ENCODE measurements around the gene RANGRF.
"Not testable (repeated sequence)": the region's sequence is repeated elsewhere in the genome, so short reads cannot be mapped to it uniquely, and the experiment has no call there.

RANGRF gene

GRCh38 chr17:8288336-8289102, at the start of gene RANGRF:
Gene RANGRF (plus strand): TSS chr17:8288670. CDS start chr17:8288789, 119 bp downstream.
- peak; percentile 95 for DNase-seq (ENCODE audit: low read depth, low spot score)

DNA sequence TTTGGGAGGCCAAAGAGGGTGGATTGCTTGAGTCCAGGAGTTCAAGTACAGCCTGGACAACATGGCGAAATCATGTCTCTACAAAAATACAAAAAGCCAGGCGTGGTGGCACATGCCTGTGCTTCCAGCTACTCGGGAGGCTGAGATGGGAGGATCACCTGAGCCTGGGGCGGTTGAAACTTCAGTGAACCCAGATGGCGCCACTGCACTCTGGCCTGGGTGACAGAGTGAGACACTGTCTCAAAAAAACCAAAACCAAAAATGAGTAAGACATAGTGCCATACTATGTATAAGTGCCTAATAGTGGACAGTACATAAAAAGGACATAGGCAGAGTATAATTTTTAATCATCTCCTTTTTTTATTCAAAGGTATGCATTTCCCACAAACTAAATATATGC, 44.6 kb upstream of the RANGRF start:
- no peak for DNase-seq (ENCODE audit: low read depth, low spot score)

DNA sequence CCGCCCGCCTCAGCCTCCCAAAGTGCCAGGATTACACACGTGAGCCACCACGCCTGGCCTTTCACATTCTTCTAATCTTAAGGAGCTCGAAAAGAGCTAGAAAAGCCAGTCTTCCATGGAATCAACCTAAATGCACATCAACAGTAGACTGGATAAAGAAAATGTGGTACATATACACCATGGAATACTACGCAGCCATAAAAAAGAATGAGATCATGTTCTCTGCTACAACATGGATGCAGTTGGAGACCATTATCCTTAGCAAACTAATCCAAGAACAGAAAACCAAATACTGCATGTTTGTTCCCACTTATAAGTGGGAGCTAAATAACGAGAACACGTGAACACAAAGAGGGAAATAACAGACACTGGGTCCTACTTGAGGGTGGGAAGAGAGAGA, 43.7 kb upstream of the RANGRF start:
- no peak for DNase-seq (ENCODE audit: low read depth, low spot score)

DNA sequence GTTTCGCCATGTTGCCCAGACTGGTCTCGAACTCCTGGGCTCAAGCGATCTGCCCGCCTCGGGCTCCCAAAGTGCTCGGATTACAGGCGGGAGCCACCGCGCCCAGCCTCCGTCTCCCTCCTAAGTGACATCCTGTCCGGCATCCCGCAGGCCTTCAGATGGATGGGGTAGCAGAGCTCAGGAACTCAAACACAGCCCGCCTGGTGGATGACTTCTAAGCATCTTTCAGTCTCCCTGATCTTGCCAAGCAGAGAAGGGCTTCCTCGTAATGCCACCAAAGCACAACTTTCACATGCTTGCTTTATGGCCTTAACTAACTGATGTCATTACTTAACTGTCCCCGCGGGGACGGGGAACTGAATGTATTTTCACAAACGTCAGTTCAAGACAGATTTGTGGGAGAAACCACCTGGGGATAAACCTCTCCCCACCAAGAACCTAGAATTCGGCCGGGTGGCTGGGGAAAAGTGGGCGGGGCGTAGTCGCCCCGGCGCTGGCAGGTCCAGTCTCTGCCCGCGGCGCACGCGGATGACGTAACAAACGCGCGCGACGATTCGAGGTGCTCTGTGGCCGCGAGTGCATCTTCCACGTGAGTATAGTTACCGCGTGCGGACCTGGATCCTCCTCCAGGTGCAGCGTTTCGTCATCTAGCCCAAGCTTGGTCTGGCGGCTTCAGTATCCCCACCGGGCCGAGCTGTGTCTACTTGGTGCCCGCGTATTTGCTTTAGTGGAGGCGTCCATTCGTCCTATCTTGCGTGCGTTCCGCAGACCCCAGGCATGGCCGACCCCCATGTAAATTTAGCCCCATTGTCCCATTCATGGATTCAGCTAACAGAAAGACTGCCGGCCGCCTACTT, 39.5 kb upstream of the RANGRF start, which contains the start of gene PFAS:
Gene PFAS (plus strand): TSS at position 539 of the 857 bp plus-strand sequence. CDS start 4,649 bp downstream, outside the sequence.
- DNase-seq (ENCODE audit: low read depth, low spot score) = peak; percentile 96

DNA sequence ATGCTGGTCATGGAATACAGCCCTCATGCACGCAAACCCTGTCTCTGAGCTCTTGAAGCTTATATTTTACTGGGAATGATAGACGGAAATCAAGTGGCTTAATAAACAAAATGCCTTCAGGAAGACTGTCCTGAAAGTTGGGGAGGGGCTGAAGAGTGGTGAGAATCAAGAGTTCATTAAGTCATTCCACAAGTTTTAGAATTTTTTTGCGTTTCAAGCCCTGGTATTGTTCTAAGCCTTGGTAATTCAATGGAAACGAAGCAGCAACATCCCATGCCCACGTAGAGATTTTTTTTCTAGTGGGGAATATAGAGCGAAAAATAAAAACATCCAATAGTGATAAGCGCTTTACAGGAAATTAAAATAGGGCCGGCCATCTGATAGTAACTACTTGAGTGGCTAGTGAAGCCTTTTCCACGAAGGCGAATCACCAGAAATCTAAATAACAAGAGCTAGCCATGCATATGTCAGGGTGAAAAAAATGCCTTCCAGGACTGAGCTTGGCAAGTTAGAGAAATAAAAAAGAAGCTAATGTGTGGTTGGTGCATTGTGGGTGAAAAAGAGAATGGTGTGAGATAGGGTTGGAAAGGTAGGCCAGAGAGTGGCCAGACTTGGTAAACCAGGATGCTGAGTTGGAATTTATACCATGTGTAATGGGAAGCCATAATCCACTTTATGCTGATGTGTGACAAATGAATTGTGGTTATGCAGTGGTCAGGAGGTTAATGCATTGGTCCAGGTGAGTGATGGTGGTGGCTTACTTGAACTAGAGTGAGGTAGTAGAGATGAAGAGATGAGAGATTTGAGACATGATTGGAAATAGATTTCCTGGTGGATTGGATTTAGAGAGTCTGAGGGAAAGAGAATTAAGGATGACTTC, 38.6 kb upstream of the RANGRF start:
- no peak for DNase-seq (ENCODE audit: low read depth, low spot score)

GRCh38 chr17:8251411-8251810, 37.1 kb upstream of the RANGRF start:
- not testable (repeated sequence) for DNase-seq (ENCODE audit: low read depth, low spot score)

DNA sequence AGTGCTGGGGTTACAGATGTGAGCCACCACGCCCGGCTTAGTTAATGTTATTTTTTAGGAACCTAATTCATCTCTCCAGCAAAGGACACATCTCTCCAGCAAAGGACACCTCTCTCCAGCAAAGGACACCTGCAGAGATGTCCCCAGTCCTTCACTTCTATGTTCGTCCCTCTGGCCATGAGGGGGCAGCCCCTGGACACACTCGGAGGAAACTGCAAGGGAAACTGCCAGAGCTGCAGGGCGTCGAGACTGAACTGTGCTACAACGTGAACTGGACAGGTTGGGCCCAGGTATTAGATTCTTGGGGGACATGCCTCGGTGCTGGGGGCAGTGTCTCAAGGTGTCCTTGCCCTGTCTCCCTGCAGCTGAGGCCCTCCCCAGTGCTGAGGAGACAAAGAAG, 34.7 kb upstream of the RANGRF start:
- peak; percentile 36 for DNase-seq (ENCODE audit: low read depth, low spot score)

GRCh38 chr17:8254881-8255280, 33.6 kb upstream of the RANGRF start:
- no peak for DNase-seq (ENCODE audit: low read depth, low spot score)

DNA sequence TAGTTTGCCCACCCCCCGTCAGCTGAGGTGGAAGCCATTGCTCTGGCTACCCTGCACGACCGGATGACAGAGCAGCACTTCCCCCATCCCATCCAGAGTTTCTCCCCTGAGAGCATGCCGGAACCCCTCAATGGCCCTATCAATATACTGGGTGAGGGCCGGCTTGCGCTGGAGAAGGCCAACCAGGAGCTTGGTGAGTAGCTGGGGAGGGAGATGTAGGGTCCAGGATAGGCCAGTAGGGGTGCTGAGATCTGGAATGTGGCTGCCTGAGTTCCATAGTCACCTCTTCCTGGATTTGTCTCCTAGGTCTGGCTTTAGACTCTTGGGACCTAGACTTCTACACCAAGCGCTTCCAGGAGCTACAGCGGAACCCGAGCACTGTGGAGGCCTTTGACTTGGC, 33.0 kb upstream of the RANGRF start:
- peak; percentile 18 for DNase-seq (ENCODE audit: low read depth, low spot score)

DNA sequence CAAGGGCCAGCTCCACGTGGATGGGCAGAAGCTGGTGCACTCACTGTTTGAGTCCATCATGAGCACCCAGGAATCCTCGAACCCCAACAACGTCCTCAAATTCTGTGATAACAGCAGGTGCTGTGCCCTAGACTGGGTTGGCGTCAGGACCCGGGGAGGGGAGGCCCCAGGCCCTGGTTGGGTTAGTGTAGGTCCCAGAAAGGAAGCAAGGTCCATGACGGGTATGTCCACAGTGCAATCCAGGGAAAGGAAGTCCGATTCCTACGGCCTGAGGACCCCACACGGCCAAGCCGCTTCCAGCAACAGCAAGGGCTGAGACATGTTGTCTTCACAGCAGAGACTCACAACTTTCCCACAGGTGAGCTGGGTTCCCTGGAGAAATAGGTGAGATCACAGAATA, 32.2 kb upstream of the RANGRF start:
- DNase-seq (ENCODE audit: low read depth, low spot score) = no peak

DNA sequence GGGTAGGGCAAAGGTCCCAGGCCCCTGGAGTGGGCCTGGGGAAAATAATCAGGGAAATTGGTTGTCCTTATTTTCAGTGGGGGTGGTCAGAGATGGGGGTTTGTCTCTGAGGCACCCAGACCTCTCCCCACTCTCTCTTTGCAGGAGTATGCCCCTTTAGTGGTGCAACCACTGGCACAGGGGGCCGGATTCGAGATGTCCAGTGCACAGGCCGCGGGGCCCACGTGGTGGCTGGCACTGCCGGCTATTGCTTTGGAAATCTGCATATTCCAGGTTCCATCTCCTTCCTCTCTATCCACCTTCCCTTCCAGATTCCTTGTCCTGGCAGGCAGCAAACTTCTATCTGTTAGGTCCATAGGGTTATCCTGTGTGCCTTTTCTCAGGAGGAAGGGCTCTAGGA, 31.8 kb upstream of the RANGRF start:
- no peak for DNase-seq (ENCODE audit: low read depth, low spot score)

DNA sequence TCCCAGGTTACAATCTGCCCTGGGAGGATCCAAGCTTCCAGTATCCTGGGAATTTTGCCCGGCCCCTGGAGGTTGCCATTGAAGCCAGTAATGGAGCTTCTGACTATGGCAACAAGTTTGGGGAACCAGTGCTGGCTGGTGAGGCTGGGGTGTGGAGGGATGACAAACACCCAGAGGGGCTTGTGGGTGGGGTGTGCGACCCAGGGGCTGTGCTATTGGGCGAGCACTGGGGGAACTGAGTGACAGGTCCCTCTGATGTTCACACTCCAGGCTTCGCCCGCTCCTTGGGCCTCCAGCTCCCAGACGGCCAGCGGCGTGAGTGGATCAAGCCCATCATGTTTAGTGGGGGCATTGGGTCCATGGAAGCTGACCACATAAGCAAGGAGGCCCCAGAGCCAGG, 30.7 kb upstream of the RANGRF start:
- no peak for DNase-seq (ENCODE audit: low read depth, low spot score)

DNA sequence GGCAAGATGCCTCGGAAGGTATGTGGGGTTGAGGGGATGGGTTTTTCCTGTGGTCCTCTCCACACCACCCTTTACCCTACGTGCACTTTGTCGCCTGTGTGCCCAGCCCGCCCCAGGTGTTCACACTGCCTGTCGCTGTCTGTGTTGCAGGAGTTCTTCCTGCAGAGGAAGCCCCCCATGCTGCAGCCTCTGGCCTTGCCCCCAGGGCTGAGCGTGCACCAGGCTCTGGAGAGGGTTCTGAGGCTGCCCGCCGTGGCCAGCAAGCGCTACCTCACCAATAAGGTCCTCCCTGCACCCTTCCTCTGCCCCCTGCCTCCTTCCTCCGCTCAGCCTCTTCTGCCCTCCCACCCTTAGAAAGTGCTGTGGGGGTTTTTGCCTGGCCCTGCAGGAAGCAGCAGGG, 24.1 kb upstream of the RANGRF start:
- no peak for DNase-seq (ENCODE audit: low read depth, low spot score)

DNA sequence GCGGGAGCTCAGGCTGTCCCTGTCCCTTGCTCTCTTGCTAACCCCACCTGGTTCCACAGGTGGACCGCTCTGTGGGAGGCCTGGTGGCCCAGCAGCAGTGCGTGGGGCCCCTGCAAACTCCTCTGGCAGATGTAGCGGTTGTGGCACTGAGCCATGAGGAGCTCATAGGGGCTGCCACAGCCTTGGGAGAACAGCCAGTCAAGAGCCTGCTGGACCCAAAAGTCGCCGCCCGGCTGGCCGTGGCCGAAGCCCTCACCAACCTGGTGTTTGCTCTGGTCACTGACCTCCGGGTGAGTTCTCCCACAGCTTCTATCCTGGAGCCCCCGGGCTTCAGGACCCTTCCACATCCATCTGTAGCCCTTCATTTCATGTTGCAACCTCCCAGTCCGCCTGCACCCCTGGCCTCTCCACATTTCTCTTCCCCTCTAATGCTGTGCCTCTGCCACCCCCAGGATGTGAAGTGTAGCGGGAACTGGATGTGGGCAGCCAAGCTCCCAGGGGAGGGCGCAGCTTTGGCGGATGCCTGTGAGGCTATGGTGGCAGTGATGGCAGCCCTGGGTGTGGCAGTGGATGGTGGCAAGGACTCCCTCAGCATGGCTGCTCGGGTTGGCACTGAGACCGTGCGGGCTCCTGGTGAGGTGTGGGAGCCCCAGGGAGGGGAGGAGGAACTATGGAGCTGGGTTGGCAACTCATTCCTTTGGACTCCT, 23.5 kb upstream of the RANGRF start:
- DNase-seq (ENCODE audit: low read depth, low spot score) = no peak

- no peak for DNase-seq (ENCODE audit: low read depth, low spot score)
Observed at GRCh38 chr17:8266648-8267479, 21.6 kb upstream of the RANGRF start.

- DNase-seq (ENCODE audit: low read depth, low spot score) = no peak
Observed at GRCh38 chr17:8267480-8268147, 20.9 kb upstream of the RANGRF start.

DNA sequence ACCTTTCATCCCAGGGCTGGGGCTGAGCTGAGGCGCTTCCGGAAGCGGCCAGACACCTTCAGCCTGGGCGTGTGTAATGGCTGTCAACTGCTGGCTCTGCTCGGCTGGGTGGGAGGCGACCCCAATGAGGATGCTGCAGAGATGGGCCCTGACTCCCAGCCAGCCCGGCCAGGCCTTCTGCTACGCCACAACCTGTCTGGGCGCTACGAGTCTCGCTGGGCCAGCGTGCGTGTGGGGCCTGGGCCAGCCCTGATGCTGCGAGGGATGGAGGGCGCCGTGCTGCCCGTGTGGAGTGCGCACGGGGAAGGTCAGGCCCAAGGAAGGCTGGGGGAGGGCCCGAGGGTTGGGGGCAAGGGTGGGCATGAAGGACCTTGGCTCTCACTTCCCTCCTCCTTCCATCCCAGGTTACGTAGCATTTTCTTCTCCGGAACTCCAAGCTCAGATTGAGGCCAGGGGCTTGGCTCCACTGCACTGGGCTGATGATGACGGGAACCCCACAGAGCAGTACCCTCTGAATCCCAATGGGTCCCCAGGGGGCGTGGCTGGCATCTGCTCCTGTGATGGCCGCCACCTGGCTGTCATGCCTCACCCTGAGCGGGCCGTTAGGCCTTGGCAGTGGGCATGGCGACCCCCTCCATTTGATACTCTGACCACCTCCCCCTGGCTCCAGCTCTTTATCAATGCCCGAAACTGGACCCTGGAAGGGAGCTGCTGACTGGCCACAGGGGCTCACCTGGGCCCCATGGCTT, 19.7 kb upstream of the RANGRF start:
- DNase-seq (ENCODE audit: low read depth, low spot score) = no peak

GRCh38 chr17:8272421-8272820, 16.0 kb upstream of the RANGRF start:
- DNase-seq (ENCODE audit: low read depth, low spot score) = no peak

- DNase-seq (ENCODE audit: low read depth, low spot score) = no peak
Observed at GRCh38 chr17:8273884-8274444, 14.5 kb upstream of the RANGRF start.

Measured in ELF-1 (cell line).